Immature natural killer cell (primary cell): ENCODE results near the gene FEM1B. TPM values are rescaled to one million over a fixed set of nuclear protein-coding genes. Genes with fewer than 3 reads are reported as not detected.

Source experiments
- DNase-seq, 3 donors: peaks; one replicate each; pipeline ENCODE4 v3.0.0; 2022; ENCODE audit warnings: mixed read lengths in 1 of 3
- H3K27ac Mint-ChIP-seq, 6 donors: one replicate each; pipeline ENCODE4 v1.8.0; 2020; ENCODE audit warnings: mixed read lengths in 6 of 6, mild to moderate bottlenecking in 5 of 6, inconsistent platforms in 4 of 6, moderate library complexity in 3 of 6
- H3K27me3 Mint-ChIP-seq, 3 donors: one replicate each; pipeline ENCODE4 v1.8.0; 2020 to 2021; ENCODE audit warnings: low read depth in 3 of 3, mild to moderate bottlenecking in 3 of 3, mixed read lengths in 3 of 3, moderate library complexity in 3 of 3, inconsistent platforms in 1 of 3
- H3K36me3 Mint-ChIP-seq, 3 donors: one replicate each; pipeline ENCODE4 v1.8.0; 2020; ENCODE audit warnings: mixed read lengths in 3 of 3, inconsistent platforms in 2 of 3, mild to moderate bottlenecking in 2 of 3
- H3K4me1 Mint-ChIP-seq, 2 donors: one replicate each; pipeline ENCODE4 v1.8.0; 2020; ENCODE audit warnings: inconsistent platforms in 2 of 2, mild to moderate bottlenecking in 2 of 2, mixed read lengths in 2 of 2, moderate library complexity in 1 of 2
- H3K4me3 Mint-ChIP-seq, 5 donors: one replicate each; pipeline ENCODE4 v1.8.0; 2020; ENCODE audit warnings: mild to moderate bottlenecking in 5 of 5, mixed read lengths in 5 of 5, inconsistent platforms in 3 of 5, moderate library complexity in 3 of 5
- H3K9me3 Mint-ChIP-seq, 6 donors: one replicate each; pipeline ENCODE4 v1.8.0; 2020; ENCODE audit warnings: mild to moderate bottlenecking in 6 of 6, mixed read lengths in 6 of 6, inconsistent platforms in 4 of 6, moderate library complexity in 3 of 6
- polyA plus RNA-seq, 3 donors: library from polyadenylated mRNA; unstranded; fragments of 300-500 nt; fragmentation: Illumina TruSeq; gene quantifications; one replicate each; pipeline ENCODE4 v1.2.3, GENCODE V29; 2021

Gene FEM1B
- polyA plus RNA-seq, 3 donors from 2014 or later = 6.1 to 25.9 (median 18.4) TPM

GRCh38 chr15:68299436-68299835 is 21.9 kb downstream of the FEM1B start:
- Mint-ChIP-seq H3K9me3 (no peaks in the 10 kb centered on the region), H3K4me3 (peak overlapping the region; percentile 78 to 92 (median 85)), H3K27me3 (no peaks in the 10 kb centered on the region), H3K27ac (peak overlapping the region; percentile 71 to 92 (median 88)), H3K36me3 (peaks cover 0 to 2% (median 0%) of the 10 kb centered on the region in 3 donors), H3K4me1 (peaks cover 22 to 29% of the 10 kb centered on the region in 2 donors)
- DNase-seq = no peak

- peak overlapping the region; percentile 51 to 92 (median 63) for H3K27ac Mint-ChIP-seq
- no peak overlapping the region for H3K4me3 Mint-ChIP-seq
- no peaks in the 10 kb centered on the region for H3K9me3 Mint-ChIP-seq
- peaks cover 21 to 23% of the 10 kb centered on the region in 2 donors for H3K4me1 Mint-ChIP-seq
- peaks cover 0 to 3% (median 0%) of the 10 kb centered on the region in 3 donors for H3K36me3 Mint-ChIP-seq
- H3K27me3 Mint-ChIP-seq = no peaks in the 10 kb centered on the region
- no peak for DNase-seq
Observed at GRCh38 chr15:68300115-68300940, 22.8 kb downstream of the FEM1B start.

GRCh38 chr15:68301301-68301700 is 23.8 kb downstream of the FEM1B start:
- Mint-ChIP-seq H3K9me3 (no peaks in the 10 kb centered on the region), H3K4me3 (no peak overlapping the region), H3K27ac (no peak overlapping the region), H3K4me1 (peaks cover 24 to 26% of the 10 kb centered on the region in 2 donors), H3K36me3 (peaks cover 0 to 3% (median 0%) of the 10 kb centered on the region in 3 donors), H3K27me3 (no peaks in the 10 kb centered on the region)
- DNase-seq = no peak

- Mint-ChIP-seq H3K27me3 (peaks cover 0 to 6% (median 2%) of the 10 kb centered on the region in 3 donors), H3K9me3 (no peaks in the 10 kb centered on the region), H3K4me3 (no peak overlapping the region), H3K36me3 (peaks cover 0 to 3% (median 0%) of the 10 kb centered on the region in 3 donors), H3K27ac (no peak overlapping the region), H3K4me1 (peaks cover 29 to 31% of the 10 kb centered on the region in 2 donors)
- no peak for DNase-seq
Observed at GRCh38 chr15:68302729-68303128, 25.2 kb downstream of the FEM1B start.

- no peak overlapping the region for H3K27ac Mint-ChIP-seq
- no peak overlapping the region for H3K4me3 Mint-ChIP-seq
- peaks cover 0 to 3% (median 0%) of the 10 kb centered on the region in 3 donors for H3K36me3 Mint-ChIP-seq
- no peaks in the 10 kb centered on the region for H3K9me3 Mint-ChIP-seq
- no peak for DNase-seq
- peaks cover 25 to 28% of the 10 kb centered on the region in 2 donors for H3K4me1 Mint-ChIP-seq
- peaks cover 0 to 6% (median 2%) of the 10 kb centered on the region in 3 donors for H3K27me3 Mint-ChIP-seq
Observed at GRCh38 chr15:68303134-68303533, 25.6 kb downstream of the FEM1B start.

- Mint-ChIP-seq H3K36me3 (peaks cover 0 to 3% (median 0%) of the 10 kb centered on the region in 3 donors), H3K9me3 (no peaks in the 10 kb centered on the region), H3K4me3 (no peak overlapping the region), H3K27ac (peak overlapping the region in 3 of 6 donors; percentile 25 to 83 (median 57)), H3K4me1 (peaks cover 20 to 22% of the 10 kb centered on the region in 2 donors), H3K27me3 (peaks cover 0 to 6% (median 2%) of the 10 kb centered on the region in 3 donors)
- DNase-seq = no peak
Observed at GRCh38 chr15:68303560-68304436, 26.3 kb downstream of the FEM1B start.

GRCh38 chr15:68304589-68305337 is 27.2 kb downstream of the FEM1B start:
- no peaks in the 10 kb centered on the region for H3K9me3 Mint-ChIP-seq
- H3K27ac Mint-ChIP-seq = no peak overlapping the region
- DNase-seq = no peak
- H3K4me1 Mint-ChIP-seq = peaks cover 10 to 13% of the 10 kb centered on the region in 2 donors
- H3K36me3 Mint-ChIP-seq = peaks cover 0 to 3% (median 0%) of the 10 kb centered on the region in 3 donors
- H3K27me3 Mint-ChIP-seq = peaks cover 0 to 6% (median 2%) of the 10 kb centered on the region in 3 donors
- H3K4me3 Mint-ChIP-seq = no peak overlapping the region

- no peak overlapping the region for H3K4me3 Mint-ChIP-seq
- H3K36me3 Mint-ChIP-seq = peaks cover 0 to 3% (median 0%) of the 10 kb centered on the region in 3 donors
- H3K4me1 Mint-ChIP-seq = peaks cover 9 to 10% of the 10 kb centered on the region in 2 donors
- no peak for DNase-seq
- peaks cover 0 to 6% (median 2%) of the 10 kb centered on the region in 3 donors for H3K27me3 Mint-ChIP-seq
- no peak overlapping the region for H3K27ac Mint-ChIP-seq
- H3K9me3 Mint-ChIP-seq = no peaks in the 10 kb centered on the region
Observed at GRCh38 chr15:68305420-68305871, 27.9 kb downstream of the FEM1B start.

- Mint-ChIP-seq H3K4me3 (no peak overlapping the region), H3K4me1 (peaks cover 9 to 10% of the 10 kb centered on the region in 2 donors), H3K9me3 (no peaks in the 10 kb centered on the region), H3K27ac (no peak overlapping the region), H3K27me3 (peaks cover 0 to 8% (median 2%) of the 10 kb centered on the region in 3 donors), H3K36me3 (peaks cover 0 to 3% (median 0%) of the 10 kb centered on the region in 3 donors)
- DNase-seq = no peak
Observed at GRCh38 chr15:68307131-68307928, 29.8 kb downstream of the FEM1B start.

GRCh38 chr15:68309024-68309423 is 31.5 kb downstream of the FEM1B start:
- H3K27ac Mint-ChIP-seq = no peak overlapping the region
- peaks cover 0 to 3% (median 0%) of the 10 kb centered on the region in 3 donors for H3K36me3 Mint-ChIP-seq
- H3K4me1 Mint-ChIP-seq = peaks cover 9 to 10% of the 10 kb centered on the region in 2 donors
- no peak overlapping the region for H3K4me3 Mint-ChIP-seq
- H3K27me3 Mint-ChIP-seq = peaks cover 0 to 8% (median 2%) of the 10 kb centered on the region in 3 donors
- no peaks in the 10 kb centered on the region for H3K9me3 Mint-ChIP-seq
- no peak for DNase-seq

- Mint-ChIP-seq H3K27ac (no peak overlapping the region), H3K27me3 (peaks cover 0 to 8% (median 2%) of the 10 kb centered on the region in 3 donors), H3K4me1 (peaks cover 9 to 10% of the 10 kb centered on the region in 2 donors), H3K36me3 (no peaks in the 10 kb centered on the region), H3K9me3 (no peaks in the 10 kb centered on the region), H3K4me3 (no peak overlapping the region)
- DNase-seq = no peak
Observed at GRCh38 chr15:68310178-68310803, 32.7 kb downstream of the FEM1B start.

GRCh38 chr15:68310804-68311463 is 33.4 kb downstream of the FEM1B start:
- Mint-ChIP-seq H3K4me1 (peaks cover 9 to 10% of the 10 kb centered on the region in 2 donors), H3K27me3 (peaks cover 0 to 8% (median 2%) of the 10 kb centered on the region in 3 donors), H3K27ac (no peak overlapping the region), H3K9me3 (no peaks in the 10 kb centered on the region), H3K4me3 (no peak overlapping the region), H3K36me3 (no peaks in the 10 kb centered on the region)
- DNase-seq = no peak
